ENCODE data around the gene RNF133. TPM values are rescaled to one million over a fixed set of nuclear protein-coding genes. Genes with fewer than 3 reads are reported as not detected.

The RNF133 gene
- not detected in 2 replicates for total RNA-seq

GRCh38 chr7:122699017-122699416 is at the start of gene RNF133:
Gene RNF133 (minus strand): TSS chr7:122699117. CDS start chr7:122698918, 199 bp downstream.

GRCh38 chr7:122702872-122703510 is 4.1 kb upstream of the RNF133 start, which contains the start of gene RNF148:
Gene RNF148 (minus strand): TSS chr7:122702922. CDS start chr7:122702750, 172 bp downstream.

Other genes with a start within 250 kb of the RNF133 start
- not detected in 2 replicates for gene RNF148, start 3.8 kb upstream of the RNF133 start, total RNA-seq
- gene CADPS2, start 187.3 kb upstream of the RNF133 start, total RNA-seq: 0.33 and 0.78 TPM in 2 replicates